Spleen (tissue), 11 donors: ENCODE measurements around the gene ARHGAP22. TPM values are rescaled to one million over a fixed set of nuclear protein-coding genes. Genes with fewer than 3 reads are reported as not detected.

Experiments
- DNase-seq: peaks from one replicate; pipeline ENCODE4 v3.0.0-alpha.2; 2020
- H3K27ac ChIP-seq, 8 donors: fragments of 200-600 bp; sonication (generic) in 7 of 8; 1 replicate in 4 of 8; 2 replicates in 4 of 8; pipeline versions ENCODE4 v1.5.0 to v1.8.0; 2016 to 2021; ENCODE audit warnings: inconsistent platforms in 4 of 8, mild to moderate bottlenecking in 4 of 8, moderate library complexity in 1 of 8
- H3K27me3 ChIP-seq, 7 donors: fragments of 200-600 bp; sonication (generic) in 6 of 7; replicated peaks in 1 of 7; 1 replicate in 4 of 7; 2 replicates in 3 of 7; pipeline versions ENCODE4 v1.5.0 to v1.8.0; 2016 to 2021; ENCODE audit warnings: inconsistent platforms in 3 of 7, mild to moderate bottlenecking in 1 of 7
- H3K36me3 ChIP-seq, 6 donors: fragments of 200-600 bp; sonication (generic) in 5 of 6; 1 replicate in 4 of 6; 2 replicates in 2 of 6; pipeline versions ENCODE4 v1.5.0 to v1.8.0; 2016 to 2021; ENCODE audit warnings: inconsistent platforms in 2 of 6
- H3K4me1 ChIP-seq, 6 donors: fragments of 200-600 bp; sonication (generic) in 5 of 6; 1 replicate in 3 of 6; 2 replicates in 3 of 6; pipeline versions ENCODE4 v1.5.0 to v1.8.0; 2016 to 2021; ENCODE audit warnings: inconsistent platforms in 3 of 6
- H3K4me3 ChIP-seq, 8 donors: fragments of 200-600 bp; sonication (generic) in 7 of 8; 1 replicate in 4 of 8; 2 replicates in 4 of 8; pipeline versions ENCODE4 v1.5.0 to v1.8.0; 2016 to 2021; ENCODE audit warnings: inconsistent platforms in 4 of 8, mild to moderate bottlenecking in 4 of 8, moderate library complexity in 2 of 8
- H3K9me3 ChIP-seq, 8 donors: fragments of 200-600 bp; sonication (generic) in 7 of 8; 1 replicate in 4 of 8; 2 replicates in 4 of 8; pipeline versions ENCODE4 v1.5.0 to v1.8.0; 2016 to 2021; ENCODE audit warnings: inconsistent platforms in 4 of 8
- POLR2A ChIP-seq, 3 donors: fragments of 450-650 bp; IDR thresholded peaks; one replicate each; pipeline ENCODE4 v1.5.1; 2017; ENCODE audit warnings: antibody characterized with exemption in 3 of 3, mild to moderate bottlenecking in 1 of 3
- POLR2AphosphoS5 ChIP-seq, 3 donors: sonication (generic); formaldehyde crosslinking; IDR thresholded peaks; one replicate each; pipeline ENCODE4 v1.5.1; 2017; ENCODE audit warnings: antibody characterized with exemption in 3 of 3
- WGBS, 5 donors: extraction: QIAGEN DNeasy Blood & Tissue Kit in 3 of 5; methylation state at CpG; one replicate each; pipeline versions ENCODE4 v1.1.5 to v1.1.7; 2013 to 2018; 5-methylcytosine and 5-hydroxymethylcytosine counted together
- intact Hi-C: fragments of 100-400 bp; cut with DNase I; formaldehyde crosslinking; loops from one replicate; pipeline ENCODE4 v1.15.0; 2023; ENCODE audit warnings: low total_unique reads
- polyA plus RNA-seq, 3 donors: library from polyadenylated mRNA; stranded (reverse); fragments of 200-250 nt; gene quantifications; one replicate each; pipeline ENCODE4 v1.2.1, GENCODE V29; 2013
- total RNA-seq, 7 donors: library from RNA; depleted of rRNA in 3 of 7; stranded (reverse); fragments of >200 nt in 3 of 7; fragmentation: NEBNext Ultra II Directional in 4 of 7; extraction: Animal tissue kit (Norgen Biotek cat#: 25700) in 4 of 7; gene quantifications; one replicate each; pipeline versions ENCODE4 v1.1.0 to v1.2.1, GENCODE V29; 2016 to 2021
- TF ChIP-seq, protein P1 (sequence below), 11 experiments: fragments of 200-600 bp in 7 of 11; fragments of 450-650 bp in 4 of 11; sonication (generic) in 4 of 11; IDR thresholded peaks in 8 of 11; conservative IDR thresholded peaks in 3 of 11; 1 replicate in 7 of 11; 2 replicates in 4 of 11; pipeline versions ENCODE4 v1.4.0 to v1.8.0; 2016 to 2021; ENCODE audit warnings: antibody characterized with exemption in 11 of 11, inconsistent platforms in 4 of 11, mild to moderate bottlenecking in 1 of 11
- donor health status: healthy with polysubstance abuse.
- donor health status: DM: no; HTN: no; CAD: no; lungs with moderate emphysema.
- donor health status: DM: no; HTN: no; CAD: no.
- donor health status: Bipolar disorder and iron deficiency.
- donor health status: healthy.
- donor health status: DM: no; HTN: no; CAD: no.
- donor health status: DM: yes; HTN: yes; CAD: no.

The ARHGAP22 gene
- total and polyA plus RNA-seq, 10 donors: 0.56 to 7.5 (median 3.2) TPM

DNA sequence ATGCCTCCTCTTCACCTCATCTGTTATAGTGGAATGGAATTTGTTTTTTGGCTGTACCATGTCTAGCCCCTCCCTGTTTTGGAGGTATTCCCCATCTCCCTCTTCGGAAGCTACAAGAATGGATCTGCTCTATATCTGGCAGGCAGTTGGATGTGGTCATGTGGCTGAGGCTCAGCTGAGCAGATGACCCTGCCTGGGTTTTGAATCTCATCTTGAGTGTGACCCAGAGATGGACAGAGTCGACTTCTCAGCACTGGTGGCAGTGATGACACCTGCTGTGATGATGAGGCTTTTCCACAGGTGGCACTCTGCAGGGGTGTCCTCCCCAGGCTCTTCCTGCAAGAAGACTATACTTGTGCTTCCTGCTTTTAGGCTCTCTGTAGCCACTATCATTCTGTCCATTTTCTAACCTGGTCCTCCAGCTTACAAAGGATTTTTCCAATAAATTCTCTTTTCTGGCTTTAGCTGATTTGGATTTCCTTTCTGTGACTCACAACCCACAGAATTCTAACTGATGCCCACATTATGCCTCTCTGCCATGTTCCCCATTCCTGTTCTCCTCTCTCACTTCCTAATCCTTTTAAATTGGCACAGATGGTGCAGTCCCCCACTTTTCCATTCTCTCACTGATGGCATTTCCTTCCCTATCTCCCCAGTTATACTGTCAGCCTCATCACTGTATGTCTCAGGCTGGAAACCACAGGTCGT, 7.5 kb upstream of the ARHGAP22 start:
- TF ChIP-seq POLR2A (IDR thresholded peaks at IDR 0.05) (no peak), POLR2AphosphoS5 (IDR thresholded peaks at IDR 0.05) (no peak)
- TF ChIP-seq, protein P1, sequence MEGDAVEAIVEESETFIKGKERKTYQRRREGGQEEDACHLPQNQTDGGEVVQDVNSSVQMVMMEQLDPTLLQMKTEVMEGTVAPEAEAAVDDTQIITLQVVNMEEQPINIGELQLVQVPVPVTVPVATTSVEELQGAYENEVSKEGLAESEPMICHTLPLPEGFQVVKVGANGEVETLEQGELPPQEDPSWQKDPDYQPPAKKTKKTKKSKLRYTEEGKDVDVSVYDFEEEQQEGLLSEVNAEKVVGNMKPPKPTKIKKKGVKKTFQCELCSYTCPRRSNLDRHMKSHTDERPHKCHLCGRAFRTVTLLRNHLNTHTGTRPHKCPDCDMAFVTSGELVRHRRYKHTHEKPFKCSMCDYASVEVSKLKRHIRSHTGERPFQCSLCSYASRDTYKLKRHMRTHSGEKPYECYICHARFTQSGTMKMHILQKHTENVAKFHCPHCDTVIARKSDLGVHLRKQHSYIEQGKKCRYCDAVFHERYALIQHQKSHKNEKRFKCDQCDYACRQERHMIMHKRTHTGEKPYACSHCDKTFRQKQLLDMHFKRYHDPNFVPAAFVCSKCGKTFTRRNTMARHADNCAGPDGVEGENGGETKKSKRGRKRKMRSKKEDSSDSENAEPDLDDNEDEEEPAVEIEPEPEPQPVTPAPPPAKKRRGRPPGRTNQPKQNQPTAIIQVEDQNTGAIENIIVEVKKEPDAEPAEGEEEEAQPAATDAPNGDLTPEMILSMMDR (IDR thresholded peaks at IDR 0.05 in 8 of 11, conservative IDR thresholded peaks at IDR 0.05 in 3 of 11): no peak
- Histone ChIP-seq H3K4me3 (no peak overlapping the region), H3K27me3 (peaks cover 0 to 20% (median 0%) of the 10 kb centered on the region in 7 donors), H3K27ac (no peak overlapping the region), H3K9me3 (peaks cover 0 to 15% (median 7%) of the 10 kb centered on the region in 8 donors), H3K4me1 (peaks cover 0 to 13% (median under 1%) of the 10 kb centered on the region in 6 donors), H3K36me3 (no peaks in the 10 kb centered on the region)
- intact Hi-C loops: no loop called here
- 66 to 84% (median 78%) methylated on average over 3 of the region's 3 CpGs for WGBS, 5 donors
- no peak for DNase-seq

DNA sequence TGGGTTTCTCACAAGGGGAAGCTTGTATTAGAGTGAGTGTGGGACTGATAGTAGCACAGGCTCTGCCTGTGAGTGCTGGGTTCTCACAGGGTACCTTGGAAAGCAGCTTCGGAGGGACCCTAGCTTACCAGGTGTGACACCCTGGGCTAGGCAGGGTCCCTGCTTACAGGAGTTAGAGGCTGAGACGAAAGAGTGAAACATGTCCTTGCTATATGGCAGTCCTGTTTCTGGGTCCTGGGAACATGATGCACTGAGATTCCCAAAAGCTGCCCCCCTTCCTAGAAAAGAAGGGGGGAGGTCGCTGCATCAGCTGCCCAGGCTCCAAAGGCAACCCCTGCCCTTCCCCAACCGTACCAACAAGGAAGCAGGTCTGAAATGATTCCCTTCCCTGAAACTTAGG, 6.3 kb upstream of the ARHGAP22 start:
- Histone ChIP-seq H3K27me3 (peaks cover 0 to 33% (median 2%) of the 10 kb centered on the region in 7 donors), H3K4me1 (peaks cover 0 to 25% (median 2%) of the 10 kb centered on the region in 6 donors), H3K4me3 (no peak overlapping the region), H3K9me3 (peaks cover 0 to 15% (median 4%) of the 10 kb centered on the region in 8 donors), H3K36me3 (no peaks in the 10 kb centered on the region), H3K27ac (no peak overlapping the region)
- no peak for DNase-seq
- TF ChIP-seq POLR2A (IDR thresholded peaks at IDR 0.05) (no peak), POLR2AphosphoS5 (IDR thresholded peaks at IDR 0.05) (no peak)
- TF ChIP-seq, protein P1 (IDR thresholded peaks at IDR 0.05 in 8 of 11, conservative IDR thresholded peaks at IDR 0.05 in 3 of 11): no peak
- WGBS, 5 donors: 76 to 92% (median 82%) methylated on average over 4 of the region's 4 CpGs
- intact Hi-C loops: no loop called here

DNA sequence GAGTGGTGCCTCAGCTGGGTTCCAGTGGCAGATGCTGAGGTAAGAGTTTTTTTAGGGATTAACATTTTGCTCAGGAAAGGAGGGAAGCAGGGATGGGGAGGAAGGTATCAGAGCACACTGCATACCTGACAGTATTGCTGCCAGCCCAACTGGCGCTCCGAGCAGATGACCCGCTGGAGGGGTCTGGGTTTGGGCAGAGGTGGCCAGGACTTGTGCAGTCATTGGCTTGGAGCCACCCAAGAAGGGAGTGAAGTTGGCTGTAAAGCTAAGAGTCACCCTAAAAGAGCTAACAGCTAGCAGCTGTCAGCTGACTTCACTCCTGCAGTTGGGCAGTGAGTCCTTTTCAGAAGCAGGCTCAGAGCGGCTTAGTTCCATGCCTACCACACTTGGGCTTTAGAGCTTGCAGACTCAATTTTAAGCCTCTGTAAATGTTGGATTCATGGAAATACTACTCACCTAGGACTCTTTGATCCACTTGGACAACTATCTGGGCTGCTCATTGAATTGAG, 5.8 kb upstream of the ARHGAP22 start:
- WGBS, 5 donors: 86 to 95% (median 87%) methylated on average over 4 of the region's 4 CpGs
- Histone ChIP-seq H3K27me3 (peaks cover 0 to 38% (median 4%) of the 10 kb centered on the region in 7 donors), H3K9me3 (peaks cover 0 to 10% (median 2%) of the 10 kb centered on the region in 8 donors), H3K4me3 (no peak overlapping the region), H3K36me3 (no peaks in the 10 kb centered on the region), H3K4me1 (peaks cover 0 to 30% (median 3%) of the 10 kb centered on the region in 6 donors), H3K27ac (no peak overlapping the region)
- TF ChIP-seq POLR2AphosphoS5 (IDR thresholded peaks at IDR 0.05): no peak
- no peak for TF ChIP-seq POLR2A (IDR thresholded peaks at IDR 0.05)
- TF ChIP-seq, protein P1 (IDR thresholded peaks at IDR 0.05 in 8 of 11, conservative IDR thresholded peaks at IDR 0.05 in 3 of 11): no peak
- intact Hi-C loops: no loop called here
- DNase-seq: no peak

DNA sequence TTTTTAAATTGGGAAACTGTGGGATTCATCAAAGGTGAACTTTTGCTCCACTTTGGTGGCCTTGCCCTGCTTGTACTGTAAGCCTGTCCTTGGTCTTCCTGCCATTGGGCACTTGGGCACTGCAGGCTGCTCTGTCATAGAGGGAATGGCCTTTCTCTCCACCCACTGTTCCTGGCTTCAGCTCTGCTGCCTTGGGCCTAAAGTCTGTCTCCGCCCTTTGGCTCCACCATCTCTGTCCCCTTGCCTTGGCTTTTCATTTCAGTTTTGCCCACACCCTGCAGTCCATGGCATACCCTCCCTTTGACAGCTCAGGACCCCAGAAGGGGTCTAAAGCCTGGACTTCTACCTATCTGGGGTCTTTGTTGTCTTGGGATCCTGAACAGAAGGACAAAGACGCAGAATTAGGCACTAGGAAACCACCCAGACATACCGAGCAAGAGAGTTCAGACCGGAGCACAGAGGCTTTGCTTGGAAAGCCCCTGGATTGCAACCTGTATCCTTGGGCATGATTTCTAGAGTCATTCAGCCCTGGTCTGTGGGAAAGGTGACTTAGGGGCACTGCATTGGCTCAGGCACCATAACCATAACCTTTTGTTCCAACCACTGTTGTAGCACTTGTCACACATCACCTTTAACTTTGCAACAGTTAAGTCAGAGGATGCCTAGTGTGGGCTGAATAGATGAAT, 5.2 kb upstream of the ARHGAP22 start:
- no peak for DNase-seq
- WGBS, 5 donors: 77 to 93% (median 90%) methylated on average over 4 of the region's 4 CpGs
- Histone ChIP-seq H3K27me3 (peaks cover 0 to 44% (median 5%) of the 10 kb centered on the region in 7 donors), H3K36me3 (no peaks in the 10 kb centered on the region), H3K4me3 (no peak overlapping the region), H3K4me1 (peaks cover 0 to 36% (median 7%) of the 10 kb centered on the region in 6 donors), H3K9me3 (peaks cover 0 to 4% (median 0%) of the 10 kb centered on the region in 8 donors), H3K27ac (no peak overlapping the region)
- intact Hi-C loops: no loop called here
- TF ChIP-seq POLR2AphosphoS5 (IDR thresholded peaks at IDR 0.05): no peak
- TF ChIP-seq POLR2A (IDR thresholded peaks at IDR 0.05): no peak
- TF ChIP-seq, protein P1 (IDR thresholded peaks at IDR 0.05 in 8 of 11, conservative IDR thresholded peaks at IDR 0.05 in 3 of 11): no peak
